Measurements from ENCODE around the gene EIPR1. TPM values are rescaled to one million over a fixed set of nuclear protein-coding genes. Genes with fewer than 3 reads are reported as not detected.
A peak's percentile ranks its signal among the peaks of the same experiment; 100 is the strongest.

The EIPR1 gene
- polyA plus RNA-seq, 3 donors from 2014 or later, result 37.1 to 47.7 (median 41.1) TPM

GRCh38 chr2:3323360-3324035, 54.1 kb downstream of the EIPR1 start:
- Mint-ChIP-seq H3K27ac (no peak overlapping the region), H3K9me3 (no peaks in the 10 kb centered on the region), H3K36me3 (peaks cover 0 to 10% (median 10%) of the 10 kb centered on the region in 3 donors), H3K4me1 (peaks cover 10 to 14% of the 10 kb centered on the region in 2 donors), H3K27me3 (ENCODE audit: low read depth in 3 of 3) (peaks cover 0 to 2% (median 2%) of the 10 kb centered on the region in 3 donors), H3K4me3 (no peak overlapping the region)
- DNase-seq, result no peak

- no peak for DNase-seq
- no peak overlapping the region for H3K27ac Mint-ChIP-seq
- H3K9me3 Mint-ChIP-seq, result no peaks in the 10 kb centered on the region
- H3K4me3 Mint-ChIP-seq, result no peak overlapping the region
- peaks cover 0 to 2% (median 2%) of the 10 kb centered on the region in 3 donors for H3K27me3 Mint-ChIP-seq (ENCODE audit: low read depth in 3 of 3)
- H3K36me3 Mint-ChIP-seq, result peaks cover 0 to 15% (median 10%) of the 10 kb centered on the region in 3 donors
- peaks cover 10 to 14% of the 10 kb centered on the region in 2 donors for H3K4me1 Mint-ChIP-seq
These were observed 55.2 kb downstream of the EIPR1 start for GRCh38 chr2:3322311-3322970.

GRCh38 chr2:3321825-3322224, 55.8 kb downstream of the EIPR1 start:
- H3K36me3 Mint-ChIP-seq, result peaks cover 0 to 15% (median 10%) of the 10 kb centered on the region in 3 donors
- H3K4me3 Mint-ChIP-seq, result no peak overlapping the region
- H3K27me3 Mint-ChIP-seq (ENCODE audit: low read depth in 3 of 3), result peaks cover 0 to 2% (median 1%) of the 10 kb centered on the region in 3 donors
- no peaks in the 10 kb centered on the region for H3K9me3 Mint-ChIP-seq
- no peak for DNase-seq
- H3K4me1 Mint-ChIP-seq, result peaks cover 11 to 14% of the 10 kb centered on the region in 2 donors
- peak overlapping the region in 1 of 6 donors; percentile 40 for H3K27ac Mint-ChIP-seq

GRCh38 chr2:3320910-3321605, 56.6 kb downstream of the EIPR1 start:
- peaks cover 12 to 19% of the 10 kb centered on the region in 2 donors for H3K4me1 Mint-ChIP-seq
- H3K36me3 Mint-ChIP-seq, result peaks cover 0 to 15% (median 6%) of the 10 kb centered on the region in 3 donors
- peaks cover 0 to 2% (median 0%) of the 10 kb centered on the region in 3 donors for H3K27me3 Mint-ChIP-seq (ENCODE audit: low read depth in 3 of 3)
- H3K9me3 Mint-ChIP-seq, result no peaks in the 10 kb centered on the region
- peak overlapping the region in 1 of 6 donors; percentile 26 for H3K27ac Mint-ChIP-seq
- DNase-seq, result no peak
- H3K4me3 Mint-ChIP-seq, result no peak overlapping the region

- H3K27me3 Mint-ChIP-seq (ENCODE audit: low read depth in 3 of 3), result peaks cover 0 to 2% (median 0%) of the 10 kb centered on the region in 3 donors
- H3K4me3 Mint-ChIP-seq, result no peak overlapping the region
- peaks cover 0 to 15% (median 6%) of the 10 kb centered on the region in 3 donors for H3K36me3 Mint-ChIP-seq
- H3K9me3 Mint-ChIP-seq, result no peaks in the 10 kb centered on the region
- H3K4me1 Mint-ChIP-seq, result peaks cover 11 to 19% of the 10 kb centered on the region in 2 donors
- no peak for DNase-seq
- no peak overlapping the region for H3K27ac Mint-ChIP-seq
These were observed 57.7 kb downstream of the EIPR1 start for GRCh38 chr2:3319745-3320566.

DNA sequence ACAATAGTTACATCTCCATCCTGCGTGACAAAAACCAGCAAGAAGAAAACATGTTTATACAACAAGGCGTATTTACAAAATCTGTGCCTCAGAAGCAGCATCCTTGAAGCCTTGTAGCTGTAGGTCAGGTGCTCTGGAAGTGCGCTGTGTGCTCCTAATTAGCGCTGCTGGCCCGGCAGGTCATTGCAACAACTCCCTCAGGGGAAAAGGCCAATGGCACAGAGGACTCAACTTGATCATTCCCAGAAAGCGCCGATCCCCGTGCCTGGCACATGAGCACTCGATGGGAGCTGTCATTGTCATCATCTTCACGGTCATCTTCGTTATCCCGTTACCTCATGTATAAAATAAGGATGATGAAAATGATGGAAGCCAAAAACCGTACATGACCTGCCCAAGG, 58.5 kb downstream of the EIPR1 start:
- H3K4me3 Mint-ChIP-seq, result no peak overlapping the region
- H3K9me3 Mint-ChIP-seq, result no peaks in the 10 kb centered on the region
- peaks cover 0 to 2% (median 0%) of the 10 kb centered on the region in 3 donors for H3K27me3 Mint-ChIP-seq (ENCODE audit: low read depth in 3 of 3)
- no peak for DNase-seq
- peaks cover 0 to 15% (median 6%) of the 10 kb centered on the region in 3 donors for H3K36me3 Mint-ChIP-seq
- H3K27ac Mint-ChIP-seq, result no peak overlapping the region
- H3K4me1 Mint-ChIP-seq, result peaks cover 15 to 23% of the 10 kb centered on the region in 2 donors

DNA sequence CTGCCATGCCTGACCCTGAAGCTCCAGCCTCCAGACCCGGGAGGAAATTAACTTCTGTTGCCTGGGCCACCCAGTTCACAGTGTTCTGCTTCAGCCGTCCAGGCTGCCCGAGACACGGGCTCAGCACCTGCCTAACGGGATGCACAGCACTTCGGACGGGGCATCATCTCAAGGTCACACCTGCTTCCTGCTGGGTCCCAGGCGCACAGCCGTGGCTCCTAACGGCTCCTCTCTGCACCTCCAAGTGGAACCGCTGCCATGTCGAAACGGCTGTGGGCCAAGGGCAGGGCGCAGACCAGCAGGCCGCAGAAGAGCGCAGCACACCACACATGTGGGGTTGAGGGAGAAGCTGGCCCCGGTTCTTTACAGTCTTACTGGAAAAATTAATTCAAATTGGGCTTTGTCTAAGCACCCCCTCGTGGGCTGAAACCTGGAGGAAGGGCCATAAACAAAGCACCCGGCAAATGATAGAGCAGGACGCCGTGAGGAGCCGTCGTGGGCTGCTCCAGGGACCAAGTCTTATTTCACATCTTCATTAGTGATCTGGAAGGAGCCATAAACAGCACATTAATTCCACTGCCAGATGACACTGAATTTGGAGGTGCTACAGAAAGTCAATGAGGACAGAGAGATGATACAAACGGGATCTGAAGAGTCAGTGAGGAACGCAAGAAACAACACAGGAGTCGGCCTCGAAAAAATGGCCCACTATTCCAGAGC, 59.6 kb downstream of the EIPR1 start:
- Mint-ChIP-seq H3K27ac (no peak overlapping the region), H3K4me3 (no peak overlapping the region), H3K36me3 (peaks cover 0 to 15% (median 6%) of the 10 kb centered on the region in 3 donors), H3K9me3 (no peaks in the 10 kb centered on the region), H3K4me1 (peaks cover 22 to 33% of the 10 kb centered on the region in 2 donors), H3K27me3 (ENCODE audit: low read depth in 3 of 3) (peaks cover 0 to 2% (median 0%) of the 10 kb centered on the region in 3 donors)
- no peak for DNase-seq

DNA sequence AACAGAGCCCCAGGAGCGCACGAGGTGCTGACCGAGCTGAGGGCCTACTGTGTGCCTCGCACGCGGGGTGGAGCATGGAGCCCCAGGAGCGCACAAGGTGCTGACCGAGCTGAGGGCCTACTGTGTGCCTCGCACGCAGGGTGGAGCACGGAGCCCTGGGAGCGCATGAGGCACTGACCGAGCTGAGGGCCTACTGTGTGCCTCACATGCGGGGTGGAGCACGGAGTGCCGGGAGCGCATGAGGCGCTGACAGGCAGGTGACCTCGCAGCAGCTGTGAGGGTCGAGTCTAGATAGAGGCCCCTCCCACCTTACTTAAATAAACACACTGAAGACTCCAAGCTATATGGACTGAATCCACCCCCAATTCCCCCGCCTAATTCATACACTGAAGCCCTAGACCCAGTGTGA, 60.3 kb downstream of the EIPR1 start:
- H3K27me3 Mint-ChIP-seq (ENCODE audit: low read depth in 3 of 3), result peaks cover 0 to 2% (median 0%) of the 10 kb centered on the region in 3 donors
- no peak overlapping the region for H3K4me3 Mint-ChIP-seq
- H3K9me3 Mint-ChIP-seq, result no peaks in the 10 kb centered on the region
- DNase-seq, result no peak
- H3K27ac Mint-ChIP-seq, result no peak overlapping the region
- H3K4me1 Mint-ChIP-seq, result peaks cover 29 to 41% of the 10 kb centered on the region in 2 donors
- H3K36me3 Mint-ChIP-seq, result peaks cover 0 to 15% (median 6%) of the 10 kb centered on the region in 3 donors

GRCh38 chr2:3316456-3317276, 61.0 kb downstream of the EIPR1 start:
- H3K36me3 Mint-ChIP-seq, result peaks cover 0 to 15% (median 6%) of the 10 kb centered on the region in 3 donors
- peaks cover 0 to 2% (median 0%) of the 10 kb centered on the region in 3 donors for H3K27me3 Mint-ChIP-seq (ENCODE audit: low read depth in 3 of 3)
- peaks cover 28 to 45% of the 10 kb centered on the region in 2 donors for H3K4me1 Mint-ChIP-seq
- H3K4me3 Mint-ChIP-seq, result no peak overlapping the region
- H3K9me3 Mint-ChIP-seq, result no peaks in the 10 kb centered on the region
- H3K27ac Mint-ChIP-seq, result peak overlapping the region in 1 of 6 donors; percentile 31
- DNase-seq, result no peak

- DNase-seq, result no peak
- Mint-ChIP-seq H3K4me1 (peaks cover 24 to 31% of the 10 kb centered on the region in 2 donors), H3K36me3 (peaks cover 0 to 14% (median 6%) of the 10 kb centered on the region in 3 donors), H3K27me3 (ENCODE audit: low read depth in 3 of 3) (peaks cover 0 to 2% (median 0%) of the 10 kb centered on the region in 3 donors), H3K27ac (peak overlapping the region in 2 of 6 donors; percentile 48 to 58), H3K9me3 (no peaks in the 10 kb centered on the region), H3K4me3 (no peak overlapping the region)
These were observed 63.0 kb downstream of the EIPR1 start for GRCh38 chr2:3314626-3315025.

DNA sequence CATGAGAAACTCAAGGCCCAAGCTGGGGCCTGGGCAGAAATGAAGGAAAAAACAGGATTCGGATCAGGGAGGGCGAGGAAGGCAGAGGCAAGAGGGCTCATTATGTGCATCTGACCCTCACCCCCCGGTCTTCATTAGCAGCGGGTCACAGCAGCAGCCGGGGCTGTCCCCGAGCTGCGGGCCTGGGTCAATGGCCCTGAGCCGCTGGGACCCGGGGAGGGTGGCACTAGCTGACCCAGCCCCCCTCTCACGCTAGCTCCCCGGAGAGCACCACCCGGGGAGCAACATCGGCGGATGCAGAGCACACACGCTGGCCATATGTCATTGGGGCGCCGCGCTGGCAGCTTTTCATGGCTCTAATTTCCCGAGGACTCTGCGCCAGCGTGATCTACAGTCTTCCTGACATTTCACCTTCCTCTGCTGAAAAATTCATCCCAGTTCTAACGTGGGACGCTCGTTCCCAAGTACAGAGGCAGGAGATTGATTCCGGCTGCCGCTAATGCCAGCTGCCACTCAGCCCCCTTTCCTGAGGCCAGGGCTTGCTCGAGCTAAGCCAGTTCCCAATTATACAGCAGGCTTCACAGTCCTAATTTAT, 63.7 kb downstream of the EIPR1 start:
- peak overlapping the region in 3 of 6 donors; percentile 26 to 47 (median 27) for H3K27ac Mint-ChIP-seq
- no peak overlapping the region for H3K4me3 Mint-ChIP-seq
- no peaks in the 10 kb centered on the region for H3K9me3 Mint-ChIP-seq
- H3K4me1 Mint-ChIP-seq, result peaks cover 24 to 31% of the 10 kb centered on the region in 2 donors
- peaks cover 0 to 2% (median 0%) of the 10 kb centered on the region in 3 donors for H3K27me3 Mint-ChIP-seq (ENCODE audit: low read depth in 3 of 3)
- H3K36me3 Mint-ChIP-seq, result peaks cover 0 to 8% (median 3%) of the 10 kb centered on the region in 3 donors
- no peak for DNase-seq

All from immature natural killer cell (primary cell).